GM19240 (cell line): ENCODE measurements around the gene GAMT.

Experiments
- DNase-seq: peaks from one replicate; pipeline ENCODE4 v3.0.0; 2011; ENCODE audit warnings: low spot score; ENCODE audit not compliant: insufficient read length

GAMT gene

DNA sequence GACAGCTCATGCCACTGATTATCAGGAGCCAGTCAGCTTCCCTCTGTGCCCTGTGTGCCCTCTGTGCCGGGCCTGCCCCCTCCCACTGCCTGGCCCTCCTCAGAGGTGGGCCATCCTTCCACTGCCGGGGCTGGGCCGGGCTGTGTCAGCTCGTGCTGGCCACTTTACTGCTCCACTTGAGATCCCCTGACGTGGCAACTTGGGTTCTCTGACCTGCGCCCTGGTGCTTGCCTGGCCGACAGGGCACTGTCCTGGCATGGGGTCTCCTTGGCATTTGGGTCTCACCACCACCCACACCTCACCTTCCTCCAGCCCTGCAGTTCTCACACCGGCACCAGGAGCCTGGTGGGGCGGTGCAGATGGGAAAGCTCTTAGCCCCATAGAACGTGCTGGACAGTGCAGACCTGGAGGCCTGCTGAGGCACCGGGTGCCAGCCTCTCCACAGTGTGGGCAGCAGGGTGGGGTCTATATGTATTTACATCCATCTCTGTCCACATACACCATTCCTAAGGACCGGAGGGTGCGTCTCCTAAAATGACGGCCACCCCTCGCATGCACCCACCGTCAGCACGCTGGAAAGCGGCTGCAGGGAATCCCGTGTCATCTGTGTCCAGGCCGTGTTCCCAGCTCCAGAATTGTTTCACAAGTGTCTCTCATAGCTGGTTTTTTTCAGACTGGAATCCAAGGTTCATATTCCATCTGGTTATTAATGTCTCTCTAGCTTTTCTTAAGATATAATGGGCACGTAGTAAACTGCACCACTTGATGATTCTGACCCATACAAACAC, 17.8 kb upstream of the GAMT start:
- DNase-seq = no peak

DNA sequence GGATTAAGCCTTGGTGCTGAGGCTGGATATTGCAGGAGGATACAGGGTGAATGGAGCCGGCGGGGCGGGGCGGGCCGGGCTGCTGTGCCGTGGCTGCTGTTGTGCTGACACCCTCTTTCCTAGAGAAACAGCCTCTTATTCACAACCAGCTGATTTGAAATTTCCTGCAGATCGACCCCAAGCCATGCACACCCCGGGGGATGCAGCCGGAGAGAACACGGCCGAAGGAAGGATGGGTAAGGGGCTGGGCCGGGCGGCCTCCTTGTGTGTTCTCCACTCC, 17.1 kb upstream of the GAMT start:
- no peak for DNase-seq

DNA sequence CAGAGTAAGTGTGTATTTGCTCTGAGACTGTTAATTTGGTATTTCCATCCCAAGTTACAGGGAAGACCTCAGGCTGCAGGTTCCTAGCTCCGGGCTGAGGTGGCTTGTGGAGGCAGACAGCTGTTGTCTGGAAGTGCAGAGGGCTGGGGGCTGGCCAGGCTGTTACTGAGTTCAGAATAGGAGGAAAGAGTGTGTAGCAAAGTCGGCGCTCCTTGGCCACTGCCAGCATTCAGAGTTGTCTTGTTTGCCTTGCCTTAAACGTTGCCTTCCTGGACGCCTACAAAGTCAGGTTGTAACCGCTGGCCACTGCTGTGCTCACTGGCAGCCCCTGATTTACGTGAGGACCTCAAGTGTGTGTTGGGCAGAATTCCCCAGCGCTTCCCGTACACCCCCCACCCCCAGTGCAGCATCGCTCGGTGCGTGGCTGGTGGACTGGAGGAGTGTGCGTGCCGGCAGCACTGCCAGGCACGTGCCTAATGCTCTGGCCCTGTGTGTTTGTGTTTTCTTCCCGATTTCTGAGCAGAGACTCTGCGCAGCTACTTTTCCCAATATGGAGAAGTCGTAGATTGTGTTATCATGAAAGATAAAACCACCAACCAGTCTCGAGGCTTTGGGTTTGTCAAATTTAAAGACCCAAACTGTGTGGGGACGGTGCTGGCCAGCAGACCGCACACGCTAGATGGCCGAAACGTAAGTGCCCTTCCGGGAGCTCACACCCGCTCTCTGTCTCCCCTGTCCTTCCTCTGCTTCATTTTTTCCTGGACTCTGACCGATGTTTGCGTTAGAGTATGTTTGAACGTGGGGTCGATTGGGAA, 16.5 kb upstream of the GAMT start:
- no peak for DNase-seq

DNA sequence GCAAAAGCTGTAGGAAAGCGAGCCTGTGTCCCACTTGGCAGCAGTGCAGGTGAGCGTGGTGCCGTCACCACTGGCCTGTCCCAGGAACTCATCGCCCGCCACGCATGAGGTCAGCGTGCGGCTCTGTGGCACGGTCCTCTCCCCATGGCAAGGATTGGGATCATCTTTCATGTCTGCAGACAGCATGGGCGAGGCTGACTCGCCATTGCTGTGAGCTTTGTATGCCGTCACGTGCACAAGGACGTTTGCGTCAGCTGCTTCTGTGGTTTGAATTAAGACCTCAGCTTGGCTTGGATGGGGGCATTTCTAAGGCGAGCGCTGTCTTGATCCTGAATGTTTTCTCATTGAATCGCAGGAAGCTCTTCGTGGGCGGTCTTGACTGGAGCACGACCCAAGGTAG, 15.8 kb upstream of the GAMT start:
- no peak for DNase-seq

DNA sequence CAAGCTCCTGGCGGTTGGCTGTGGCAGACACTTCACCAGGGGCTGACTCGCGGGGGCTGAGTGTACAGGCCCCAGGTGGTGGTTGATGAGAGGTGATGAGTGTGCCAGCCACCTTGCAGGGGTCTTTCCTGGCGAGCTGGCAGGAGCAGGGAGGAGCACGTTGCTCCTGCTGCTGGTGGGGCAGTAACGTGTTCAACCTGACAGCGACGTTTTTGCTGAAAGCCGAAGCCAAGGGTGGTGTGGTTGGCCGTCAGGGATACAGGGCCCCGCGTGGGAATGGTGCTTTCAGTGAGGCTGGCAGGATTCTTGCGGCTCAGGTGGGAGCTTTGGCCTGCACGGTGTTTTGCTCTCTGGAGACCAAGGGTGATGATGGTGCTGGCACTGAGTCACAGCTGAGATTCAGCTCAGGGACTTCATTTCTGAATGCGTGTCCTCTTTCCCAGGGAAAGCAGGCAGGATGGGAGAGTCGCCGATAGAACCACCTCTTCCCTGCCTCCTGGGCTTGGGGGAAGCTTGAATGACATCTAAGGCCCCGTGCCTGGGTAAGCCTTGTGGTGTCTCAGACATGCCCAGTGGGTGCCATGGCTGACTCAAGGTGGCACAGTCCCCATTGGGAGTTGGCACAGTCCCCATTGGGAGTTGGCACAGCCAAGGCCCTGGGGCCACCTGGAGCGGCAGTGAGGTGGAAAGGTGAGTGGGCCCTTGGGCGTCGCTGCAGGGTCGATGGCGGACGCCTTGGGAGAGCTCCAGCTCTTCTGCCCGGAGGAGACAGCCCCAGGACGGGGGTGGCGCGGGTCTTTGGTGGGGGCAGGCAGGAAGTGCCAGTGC, 14.9 kb upstream of the GAMT start:
- no peak for DNase-seq

DNA sequence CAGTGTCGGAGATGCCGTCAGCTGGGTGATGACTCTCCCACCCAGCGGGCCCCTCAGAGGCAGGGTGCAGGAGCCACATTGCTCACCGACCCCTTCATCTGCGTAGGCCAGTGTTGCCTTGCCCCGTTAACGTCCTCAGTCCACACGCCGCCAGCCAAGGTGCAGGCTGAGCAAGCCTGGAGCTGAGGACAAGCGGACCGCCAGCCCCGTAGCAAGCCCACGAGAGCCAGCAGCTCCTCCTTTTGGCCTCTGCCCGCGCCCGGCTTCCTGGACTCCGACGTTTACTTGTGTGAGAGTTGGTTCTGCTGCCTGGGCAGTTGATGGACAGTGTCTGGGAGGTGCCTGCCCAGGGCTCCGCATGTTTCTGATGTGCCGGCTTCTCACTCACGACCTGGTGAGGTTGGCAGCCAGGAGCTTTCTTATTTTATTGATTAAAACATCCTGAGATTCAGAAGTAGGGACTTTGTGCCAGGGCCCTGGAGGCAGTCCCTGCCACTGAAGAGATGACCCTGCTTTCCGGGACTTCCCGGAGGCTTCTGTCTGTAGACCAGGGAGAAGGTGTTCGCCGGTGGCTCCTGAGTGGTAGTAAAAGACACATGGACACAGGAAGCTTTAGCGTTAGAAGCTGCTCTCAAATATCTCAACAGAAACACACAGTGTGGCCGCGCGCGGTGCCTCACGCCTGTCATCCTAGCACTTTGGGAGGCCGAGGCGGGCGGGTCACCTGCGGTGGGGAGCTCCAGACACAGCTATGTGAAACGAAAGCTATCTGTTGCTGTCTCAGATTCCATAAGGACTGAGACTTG, 11.9 kb upstream of the GAMT start:
- no peak for DNase-seq

DNA sequence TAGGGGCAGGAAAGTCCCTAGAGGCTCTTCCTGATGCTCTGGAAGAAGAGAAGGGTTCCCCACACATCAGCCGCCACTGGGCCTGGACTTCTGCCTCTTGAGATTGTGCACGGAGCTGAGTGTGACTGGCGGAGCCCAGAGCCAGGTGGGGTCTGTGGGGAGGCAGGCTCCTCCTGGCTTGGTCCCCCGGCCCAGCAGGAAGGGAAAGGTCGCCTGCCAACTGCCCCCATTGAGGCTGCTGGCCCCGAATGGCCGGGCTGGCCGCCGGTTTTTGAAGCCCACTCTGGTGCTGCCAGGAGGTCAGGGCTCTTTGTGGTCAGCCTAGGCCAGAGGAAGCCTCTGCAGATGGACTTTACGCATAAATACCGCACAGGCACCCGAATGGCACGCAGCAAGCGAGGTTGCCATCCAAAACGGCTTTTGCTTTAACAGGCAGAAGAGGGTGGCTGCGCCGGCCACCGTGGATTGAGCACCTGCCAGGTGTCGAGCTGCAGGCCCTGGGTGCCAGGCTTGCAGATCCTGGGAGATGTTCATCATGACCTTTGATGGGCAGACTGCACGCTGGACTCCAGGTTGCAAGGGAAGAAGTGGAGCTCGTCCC, 11.1 kb upstream of the GAMT start:
- DNase-seq = no peak

DNA sequence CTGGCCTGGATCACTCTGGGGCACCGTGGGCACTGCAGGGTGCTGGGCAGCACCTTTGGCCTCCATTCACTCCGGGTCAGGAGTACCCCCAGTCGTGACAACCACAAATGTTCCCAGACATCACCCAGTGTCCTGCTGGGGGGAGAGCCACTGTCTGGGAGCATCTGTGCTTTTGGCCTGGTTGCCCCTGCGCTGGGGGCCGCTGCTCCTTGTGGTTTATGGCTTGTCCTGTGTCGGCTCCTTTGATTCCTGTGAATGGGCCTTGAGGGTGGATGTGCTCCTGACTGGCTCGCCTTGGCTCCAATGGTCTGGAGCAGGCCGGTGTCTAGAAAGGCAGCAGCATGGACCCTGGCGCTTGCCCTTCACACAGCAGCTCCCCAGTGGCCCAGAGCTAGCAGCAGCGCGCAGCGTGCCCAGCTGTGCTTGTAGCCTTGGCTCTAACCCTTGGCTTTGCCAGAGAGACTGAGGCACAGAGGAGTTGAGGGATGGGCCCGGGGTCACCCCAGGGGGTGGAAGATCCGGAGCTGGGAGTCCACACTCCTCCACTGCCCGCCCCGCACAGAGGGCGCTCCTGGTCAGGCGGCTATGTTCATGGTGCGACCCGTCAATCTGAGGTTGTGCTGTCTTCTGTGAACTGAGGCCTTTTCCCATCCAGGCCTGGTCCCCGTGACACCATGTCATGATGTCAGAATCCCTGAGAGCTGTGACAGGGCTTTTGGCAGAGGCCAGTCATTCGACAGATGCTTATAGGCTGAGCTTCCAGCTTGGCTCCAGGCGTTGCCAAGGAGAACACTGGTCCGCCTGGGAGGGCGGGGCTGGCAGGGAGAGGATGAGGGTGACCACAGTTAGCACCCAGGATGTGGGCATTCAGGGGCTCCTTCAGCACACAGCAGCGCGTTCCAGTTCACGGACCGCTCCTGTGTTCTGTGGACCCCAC, 10.2 kb upstream of the GAMT start:
- DNase-seq = no peak

DNA sequence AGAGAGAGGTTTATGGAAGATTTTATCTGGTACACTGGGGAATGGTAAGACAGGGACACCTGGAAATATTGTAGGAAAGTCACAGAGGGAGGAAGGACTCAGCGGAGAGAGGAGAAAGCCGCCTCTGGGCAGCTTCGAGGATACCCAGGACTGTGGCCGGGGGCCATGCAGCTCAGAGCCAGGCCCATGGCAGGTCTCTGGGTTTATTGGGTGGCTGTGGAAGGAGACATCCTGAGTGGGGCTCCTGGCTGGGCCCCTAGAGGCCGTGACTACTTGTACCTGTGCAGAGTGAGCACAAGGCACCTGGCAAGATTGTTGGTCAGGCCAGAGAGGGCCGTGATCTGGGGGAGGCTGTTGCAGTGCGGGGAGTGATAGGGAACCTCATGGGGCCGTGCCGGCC, 9.4 kb upstream of the GAMT start:
- DNase-seq = no peak

DNA sequence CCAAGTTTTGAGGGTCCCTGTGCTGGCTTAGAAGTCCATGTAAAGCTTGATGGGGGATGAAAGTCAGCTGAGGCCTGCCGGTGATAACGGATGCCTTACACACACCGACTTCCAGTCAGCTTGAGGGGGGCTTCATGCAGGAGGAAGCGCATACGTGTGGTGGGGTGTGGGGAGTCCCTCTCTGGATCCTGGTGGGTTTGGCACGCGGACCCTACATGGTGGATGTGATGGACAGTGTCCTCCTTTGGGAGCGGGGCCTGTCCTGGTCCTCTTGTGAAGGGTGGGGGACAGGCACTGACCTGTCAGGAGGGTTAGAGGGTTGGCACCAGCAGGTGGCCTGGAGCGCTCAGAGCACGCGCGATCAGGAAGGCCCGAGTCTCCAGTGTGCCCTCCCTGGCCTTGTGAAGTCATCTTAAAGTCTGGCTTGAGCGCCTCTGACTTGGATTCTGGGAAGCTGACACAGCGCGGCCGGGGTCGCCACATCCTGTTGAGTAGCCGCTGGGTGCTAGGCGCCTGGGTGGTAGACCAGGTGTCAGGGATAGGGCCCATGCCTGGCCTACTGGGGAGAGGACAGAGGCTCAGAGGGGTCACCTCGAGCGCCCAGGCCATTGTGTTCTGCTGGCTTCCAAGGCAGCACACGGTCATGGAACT, 8.9 kb upstream of the GAMT start:
- no peak for DNase-seq

DNA sequence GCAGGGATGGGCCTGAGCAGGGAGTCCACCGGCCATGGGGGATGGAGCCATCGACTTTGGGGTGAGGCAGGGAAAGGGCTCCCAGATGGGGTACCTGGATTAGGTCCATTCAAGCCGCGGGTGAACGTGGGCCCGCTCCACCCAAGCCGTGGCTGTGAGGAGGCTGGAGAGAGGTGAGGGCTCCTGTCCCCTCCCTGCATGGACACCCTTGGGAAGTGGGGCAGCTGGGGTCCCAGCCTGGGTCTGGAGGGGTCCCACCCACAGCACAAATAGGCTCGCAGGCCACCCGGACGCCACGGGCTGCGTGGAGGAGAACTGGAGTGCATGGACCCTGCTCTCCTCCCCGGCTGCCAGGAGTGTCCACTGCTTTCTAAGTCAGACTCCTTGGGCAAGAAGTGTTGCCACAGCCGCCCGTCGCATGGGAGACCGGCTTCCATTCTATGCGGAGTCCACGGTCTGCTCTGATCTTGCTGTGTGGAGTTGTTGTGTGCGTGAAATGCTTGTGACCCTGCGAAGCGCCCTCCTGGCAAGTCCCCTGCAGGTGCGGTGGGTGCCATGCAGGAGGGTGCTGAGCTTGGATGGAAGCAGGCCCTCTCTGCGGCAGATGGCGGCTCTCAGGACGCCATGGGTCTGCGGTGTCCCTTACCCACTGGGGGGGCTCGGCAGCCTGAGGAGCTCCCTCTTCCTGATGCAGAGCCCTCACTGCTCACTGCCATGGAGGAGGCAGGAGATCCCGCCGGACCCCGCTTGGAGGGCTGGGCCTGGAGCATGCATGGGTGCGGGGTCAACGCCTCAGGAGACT, 8.1 kb upstream of the GAMT start:
- DNase-seq = no peak

DNA sequence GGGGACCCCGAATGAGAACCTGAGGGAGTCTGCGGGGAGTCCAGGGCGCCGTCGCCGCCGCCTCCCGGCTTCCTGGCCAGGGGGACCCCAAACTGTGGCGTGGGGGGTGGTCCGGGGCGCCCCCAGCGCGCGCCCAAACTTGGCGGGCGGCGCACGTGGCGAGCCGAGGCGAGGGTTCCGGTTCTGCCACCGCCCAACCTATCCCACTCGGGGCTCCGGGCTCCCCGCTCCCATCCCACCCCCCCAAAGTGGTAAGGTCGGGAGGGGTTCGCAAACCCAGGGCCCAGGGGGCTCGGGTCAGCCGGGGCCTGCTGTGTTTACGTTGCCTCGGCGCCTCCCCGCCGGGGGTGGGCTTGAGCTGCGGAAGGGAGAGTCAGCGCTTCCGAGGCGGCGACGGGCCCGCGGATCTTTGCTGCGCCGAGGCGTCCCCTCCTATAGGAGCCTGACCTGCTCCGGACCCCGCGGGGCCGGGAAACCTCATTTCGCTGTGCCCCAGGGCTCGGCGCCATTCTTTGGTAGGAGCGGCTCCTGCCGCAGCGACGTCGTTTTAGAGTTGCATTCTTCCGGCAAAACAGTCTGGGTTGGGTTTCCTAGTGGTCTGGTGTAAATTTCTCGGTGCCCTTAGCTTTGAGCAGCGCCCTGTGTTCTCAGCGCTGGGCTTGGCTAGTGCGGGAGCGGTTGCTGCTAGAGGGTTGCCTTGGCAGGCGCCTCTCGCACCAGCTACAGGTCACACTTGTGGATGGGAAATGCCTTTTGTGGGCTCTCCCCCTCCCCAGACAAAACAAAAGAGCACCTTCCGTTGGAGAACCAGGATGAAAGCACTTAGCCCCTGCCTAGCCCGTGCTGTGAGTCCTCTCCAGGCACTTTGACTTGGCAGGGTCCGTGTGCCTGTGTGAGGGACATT, 7.2 kb upstream of the GAMT start:
- DNase-seq = peak; percentile 53

DNA sequence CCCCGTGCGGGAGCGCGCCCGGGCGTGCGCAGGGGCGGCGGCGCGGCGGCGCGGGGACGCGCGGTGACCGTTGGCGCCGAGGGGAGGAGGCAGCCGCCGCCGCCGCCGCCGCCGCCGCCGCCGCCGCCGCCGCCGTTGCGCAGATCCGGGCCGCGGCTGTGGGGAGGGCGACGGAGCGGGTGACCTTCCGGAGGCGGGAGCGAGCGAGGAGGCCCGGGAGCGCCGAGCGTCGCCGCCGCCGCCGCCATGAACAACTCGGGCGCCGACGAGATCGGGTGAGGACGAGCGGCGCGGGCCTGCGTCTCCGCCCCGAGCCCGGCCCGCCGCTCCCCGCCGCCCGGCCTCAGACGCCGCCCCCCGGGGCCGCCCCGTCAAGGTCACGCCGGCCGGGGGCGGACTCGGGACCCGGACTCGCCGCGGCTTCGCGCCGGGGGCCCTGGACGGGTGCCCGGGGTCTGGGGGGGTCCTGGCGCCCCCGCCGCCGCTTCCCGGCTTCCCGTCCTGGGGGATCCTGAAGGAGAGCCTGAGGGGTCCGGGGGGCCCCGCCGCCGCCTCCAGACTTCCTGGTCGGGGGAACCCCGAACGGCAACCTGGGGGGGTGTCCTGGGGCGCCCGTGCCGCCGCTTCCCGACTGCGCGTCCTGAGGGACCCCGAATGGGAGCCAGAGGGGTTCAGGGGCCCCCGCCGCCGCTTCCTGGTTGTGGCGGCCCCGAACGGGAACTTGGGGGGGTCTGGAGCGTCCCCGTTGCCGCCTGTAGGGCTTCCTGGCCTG, 6.4 kb upstream of the GAMT start, which contains the start of gene DAZAP1:
DAZAP1 (plus strand) TSS at position 59 of the 772 bp plus-strand sequence; CDS start at position 247, 188 bp downstream.
- no peak for DNase-seq

DNA sequence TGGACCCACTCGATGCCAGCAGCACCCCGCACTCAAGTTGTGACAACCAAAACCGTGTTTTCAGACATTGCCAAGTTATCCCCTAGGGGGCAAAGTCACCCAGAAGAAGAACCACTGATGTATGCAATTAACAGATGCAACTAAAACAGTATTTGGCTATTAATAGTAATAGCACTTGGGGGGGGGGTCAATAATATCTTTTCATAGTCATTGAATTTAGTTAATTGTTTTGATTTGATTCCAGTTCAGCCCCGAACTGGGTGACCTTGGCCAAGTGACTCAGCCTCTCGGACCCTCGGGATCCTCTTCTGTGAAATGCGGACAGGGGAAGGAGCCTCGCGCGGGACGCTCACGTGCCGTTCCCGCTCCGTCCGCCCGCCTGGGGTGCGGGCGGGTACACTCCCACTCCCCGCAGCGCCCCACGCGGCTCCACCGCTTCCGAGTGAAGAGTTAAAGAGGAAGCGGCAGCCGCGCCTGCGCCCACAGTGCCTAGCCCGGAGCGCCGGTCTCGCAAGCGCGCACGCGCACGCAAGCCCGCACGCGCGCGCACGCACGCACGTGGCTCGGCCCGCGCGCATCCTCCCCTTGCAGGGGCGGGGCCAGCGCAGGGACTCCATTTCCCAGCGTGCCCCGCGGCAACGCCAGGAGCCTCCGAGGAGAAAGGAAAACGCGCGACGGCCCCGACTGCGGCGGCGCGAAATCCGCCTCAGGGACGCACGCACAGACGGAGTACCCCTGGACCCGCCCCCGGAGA, 5.6 kb upstream of the GAMT start:
- peak; percentile 97 for DNase-seq

DNA sequence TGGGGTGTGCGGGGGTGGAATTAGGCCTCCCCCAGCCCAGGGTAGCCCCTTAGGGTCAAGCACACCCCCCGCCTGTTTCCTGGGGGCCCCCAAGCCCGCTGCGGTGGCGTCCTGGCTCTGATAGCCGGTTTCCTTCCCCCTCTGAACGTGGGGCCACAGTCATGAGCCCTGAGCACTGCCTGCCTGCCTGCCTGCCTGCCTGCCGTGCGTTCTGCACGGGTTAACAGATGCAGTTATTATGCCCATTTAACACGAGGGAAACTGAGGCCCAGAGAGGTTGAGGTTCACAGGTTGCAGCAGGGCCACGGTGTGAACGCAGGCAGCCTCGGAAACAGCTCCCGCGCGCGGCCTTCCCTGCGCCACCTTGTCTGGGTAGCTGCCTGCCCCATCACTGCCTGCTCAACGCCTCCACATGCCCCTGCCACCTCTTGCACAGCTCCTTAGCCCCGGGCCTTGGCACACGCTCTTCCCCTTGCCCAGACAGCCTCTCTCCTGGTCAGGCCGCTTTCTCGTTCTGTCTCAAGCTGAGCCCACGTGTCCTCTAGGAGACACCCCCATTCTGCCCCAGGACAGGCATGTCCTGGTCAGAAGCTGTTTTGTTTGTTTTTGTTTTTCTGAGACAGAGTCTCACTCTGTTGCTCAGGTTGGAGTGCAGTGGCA, 1.2 kb upstream of the GAMT start:
- no peak for DNase-seq
